Lung (tissue), 12 donors: ENCODE data around the gene RAPGEF2. TPM values are rescaled to one million over a fixed set of nuclear protein-coding genes. Genes with fewer than 3 reads are reported as not detected.

Source experiments
- ATAC-seq: fragments of 200-7000 bp; cut with Tn5 transposase; one replicate; pipeline ENCODE4 v1.9.1; 2020; ENCODE audit warnings: moderate number of reproducible peaks; ENCODE audit not compliant: insufficient read depth, low FRiP score
- DNase-seq, 3 donors: peaks; one replicate each; pipeline ENCODE4 v3.0.0-alpha.2; 2013 to 2017
- H3K27ac ChIP-seq, 2 donors: one replicate each; pipeline ENCODE4 v1.5.1; 2013; ENCODE audit warnings: mild to moderate bottlenecking in 2 of 2, moderate library complexity in 2 of 2, control low read depth in 1 of 2, inconsistent platforms in 1 of 2, low read depth in 1 of 2, low read length in 1 of 2
- H3K27me3 ChIP-seq, 3 donors: one replicate each; pipeline ENCODE4 v1.5.1; 2013; ENCODE audit warnings: low read length in 2 of 3; ENCODE audit not compliant: control insufficient read depth in 3 of 3, insufficient read depth in 3 of 3
- H3K36me3 ChIP-seq, 4 donors: one replicate each; pipeline ENCODE4 v1.5.1; 2013; ENCODE audit warnings: low read length in 4 of 4, mild to moderate bottlenecking in 1 of 4, moderate library complexity in 1 of 4; ENCODE audit not compliant: control insufficient read depth in 4 of 4, insufficient read depth in 4 of 4
- H3K4me1 ChIP-seq, 5 donors: one replicate each; pipeline ENCODE4 v1.5.1; 2013; ENCODE audit warnings: low read length in 5 of 5, mild to moderate bottlenecking in 2 of 5, moderate library complexity in 1 of 5; ENCODE audit not compliant: control insufficient read depth in 5 of 5, insufficient read depth in 5 of 5
- H3K4me3 ChIP-seq: one replicate; pipeline ENCODE4 v1.5.1; 2013; ENCODE audit warnings: mild to moderate bottlenecking, control low read depth, moderate library complexity
- H3K9ac ChIP-seq, 2 donors: one replicate each; pipeline ENCODE4 v1.5.1; 2013; ENCODE audit warnings: low read length in 2 of 2, control low read depth in 1 of 2; ENCODE audit not compliant: insufficient read depth in 1 of 2
- H3K9me3 ChIP-seq, 4 donors: one replicate each; pipeline ENCODE4 v1.5.1; 2013; ENCODE audit warnings: low read length in 3 of 4, mild to moderate bottlenecking in 1 of 4, moderate library complexity in 1 of 4; ENCODE audit not compliant: control insufficient read depth in 4 of 4, insufficient read depth in 3 of 4
- CTCF ChIP-seq: IDR thresholded peaks from 2 replicates; pipeline ENCODE4 v1.5.1; 2012; ENCODE audit warnings: mild to moderate bottlenecking; ENCODE audit errors: control extremely low read depth, extremely low read depth
- WGBS, 2 donors: extraction: QIAGEN DNeasy Blood & Tissue Kit; methylation state at CpG; one replicate each; pipeline ENCODE4 v1.1.7; 2013; 5-methylcytosine and 5-hydroxymethylcytosine counted together
- polyA plus RNA-seq, 2 donors: library from polyadenylated mRNA; stranded (reverse); fragments of 200-250 nt; gene quantifications; one replicate each; pipeline ENCODE4 v1.2.1, GENCODE V29; 2013
- total RNA-seq, 2 donors: library from RNA; depleted of rRNA in 1 of 2; stranded (reverse); fragments of >200 nt in 1 of 2; gene quantifications; one replicate each; pipeline ENCODE4 v1.2.1, GENCODE V29; 2014 to 2021
- donor health status: control.
- donor health status: control.
- donor health status: Bipolar disorder and iron deficiency.
- donor health status: healthy.
- donor health status: DM: yes; HTN: yes; CAD: no.

RAPGEF2 gene
- total and polyA plus RNA-seq, 4 donors: 8.6 to 88.7 (median 32.2) TPM

- Histone ChIP-seq H3K4me3 (no peak overlapping the region), H3K27ac (no peak overlapping the region), H3K36me3 (peaks cover 5 to 22% (median 8%) of the 10 kb centered on the region in 4 donors), H3K27me3 (no peaks in the 10 kb centered on the region), H3K9me3 (no peaks in the 10 kb centered on the region), H3K9ac (no peak overlapping the region), H3K4me1 (peaks cover 0 to 13% (median 0%) of the 10 kb centered on the region in 5 donors)
- ATAC-seq (no peak), DNase-seq (no peak)
- WGBS, 2 donors: 95 to 98% methylated on average over 4 of the region's 4 CpGs
- no peak for TF ChIP-seq CTCF
Measured at GRCh38 chr4:159319027-159319426, 216.1 kb downstream of the RAPGEF2 start.

- Histone ChIP-seq H3K9ac (no peak overlapping the region), H3K36me3 (peaks cover 1 to 9% (median 4%) of the 10 kb centered on the region in 4 donors), H3K4me1 (peaks cover 0 to 2% (median 0%) of the 10 kb centered on the region in 5 donors), H3K4me3 (no peak overlapping the region), H3K9me3 (no peaks in the 10 kb centered on the region), H3K27me3 (no peaks in the 10 kb centered on the region), H3K27ac (no peak overlapping the region)
- TF ChIP-seq CTCF: no peak
- ATAC-seq (no peak), DNase-seq (no peak)
Measured at GRCh38 chr4:159326480-159326879, 223.6 kb downstream of the RAPGEF2 start.

- no peak for TF ChIP-seq CTCF
- Histone ChIP-seq H3K9me3 (no peaks in the 10 kb centered on the region), H3K4me1 (no peaks in the 10 kb centered on the region), H3K4me3 (no peak overlapping the region), H3K27ac (no peak overlapping the region), H3K36me3 (peaks cover 0 to 12% (median 4%) of the 10 kb centered on the region in 4 donors), H3K27me3 (no peaks in the 10 kb centered on the region), H3K9ac (no peak overlapping the region)
- no peak for ATAC-seq
- WGBS, 2 donors: 99% methylated on average over 2 of the region's 2 CpGs
- DNase-seq: no peak
Measured at GRCh38 chr4:159328766-159329165, 225.9 kb downstream of the RAPGEF2 start.

- peaks cover 3 to 23% (median 12%) of the 10 kb centered on the region in 4 donors for H3K36me3 ChIP-seq
- WGBS, 2 donors: 97% methylated on average over 1 of the region's 1 CpG
- DNase-seq: no peak
- no peak overlapping the region for H3K9ac ChIP-seq
- no peaks in the 10 kb centered on the region for H3K9me3 ChIP-seq
- ATAC-seq: no peak
- H3K27me3 ChIP-seq: no peaks in the 10 kb centered on the region
- H3K4me3 ChIP-seq: no peak overlapping the region
- peak overlapping the region in 1 of 2 donors; percentile 33 for H3K27ac ChIP-seq
- H3K4me1 ChIP-seq: peaks cover 0 to 7% (median 0%) of the 10 kb centered on the region in 5 donors
- TF ChIP-seq CTCF: no peak
Measured at GRCh38 chr4:159334461-159334860, 231.6 kb downstream of the RAPGEF2 start.
